Measurements from ENCODE around the gene SPNS1. TPM values are rescaled to one million over a fixed set of nuclear protein-coding genes. Genes with fewer than 3 reads are reported as not detected.
"Not testable (repeated sequence)": the region's sequence is repeated elsewhere in the genome, so short reads cannot be mapped to it uniquely, and the experiment has no call there.

Gene SPNS1, protein sequence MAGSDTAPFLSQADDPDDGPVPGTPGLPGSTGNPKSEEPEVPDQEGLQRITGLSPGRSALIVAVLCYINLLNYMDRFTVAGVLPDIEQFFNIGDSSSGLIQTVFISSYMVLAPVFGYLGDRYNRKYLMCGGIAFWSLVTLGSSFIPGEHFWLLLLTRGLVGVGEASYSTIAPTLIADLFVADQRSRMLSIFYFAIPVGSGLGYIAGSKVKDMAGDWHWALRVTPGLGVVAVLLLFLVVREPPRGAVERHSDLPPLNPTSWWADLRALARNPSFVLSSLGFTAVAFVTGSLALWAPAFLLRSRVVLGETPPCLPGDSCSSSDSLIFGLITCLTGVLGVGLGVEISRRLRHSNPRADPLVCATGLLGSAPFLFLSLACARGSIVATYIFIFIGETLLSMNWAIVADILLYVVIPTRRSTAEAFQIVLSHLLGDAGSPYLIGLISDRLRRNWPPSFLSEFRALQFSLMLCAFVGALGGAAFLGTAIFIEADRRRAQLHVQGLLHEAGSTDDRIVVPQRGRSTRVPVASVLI
- 10 to 100 TPM; 24.8 to 26.1 TPM for total RNA-seq

DNA sequence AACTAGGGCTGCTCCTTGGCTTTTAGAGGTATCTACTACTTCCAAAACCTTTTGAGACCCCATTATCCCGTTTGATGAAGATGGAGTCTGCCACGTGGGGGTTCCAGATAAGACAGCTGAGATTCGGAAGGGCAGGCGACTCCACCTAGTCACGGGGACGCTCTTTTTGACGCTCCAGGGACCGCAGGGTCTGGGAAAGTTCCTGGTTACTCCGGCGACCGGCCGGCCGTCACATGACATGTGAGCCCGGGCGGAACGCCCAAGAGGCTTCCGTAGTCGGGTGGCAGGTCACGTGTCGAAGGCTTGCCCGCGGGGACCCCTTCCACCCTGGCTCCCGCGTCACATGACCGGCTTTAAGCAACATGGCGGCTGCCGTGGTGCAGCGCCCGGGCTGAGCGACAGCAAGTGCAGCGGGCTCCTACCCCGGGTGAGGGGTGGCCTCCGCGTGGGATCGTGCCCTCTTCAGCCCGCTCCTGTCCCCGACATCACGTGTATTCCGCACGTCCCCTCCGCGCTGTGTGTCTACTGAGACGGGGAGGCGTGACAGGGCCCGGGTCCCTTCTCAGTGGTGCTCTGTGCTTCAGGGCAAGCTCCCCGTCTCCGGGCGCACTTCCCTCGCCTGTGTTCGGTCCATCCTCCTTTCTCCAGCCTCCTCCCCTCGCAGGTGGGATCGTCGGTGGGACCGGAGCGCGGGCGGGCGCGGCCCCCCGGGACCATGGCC lies at the start of gene SPNS1:
Gene SPNS1, plus strand, starts transcription at position 342 of the 721 bp plus-strand sequence. Its CDS starts 374 bp downstream, at position 716.
- Mint-ChIP-seq H3K27me3 (no peaks in the 10 kb centered on the region), H3K4me3 (peak within 1 kb of the TSS; percentile 99), H3K9me3 (no peaks in the 10 kb centered on the region), H3K4me1 (peaks cover 39% of the 10 kb centered on the region), H3K36me3 (ENCODE audit: low read depth) (peaks cover 12% of the 10 kb centered on the region), H3K27ac (peak within 1 kb of the TSS; percentile 95)
- DNase-seq, result peak; percentile 95
- ChIA-PET POLR2A (no interaction called here), CTCF (interaction anchor here (0.7 to 1.9 kb wide), 8 partner anchors 12 to 138 kb away, joined by 3 to 6 read pairs (median 4); no protein-coding TSS in a partner anchor)

DNA sequence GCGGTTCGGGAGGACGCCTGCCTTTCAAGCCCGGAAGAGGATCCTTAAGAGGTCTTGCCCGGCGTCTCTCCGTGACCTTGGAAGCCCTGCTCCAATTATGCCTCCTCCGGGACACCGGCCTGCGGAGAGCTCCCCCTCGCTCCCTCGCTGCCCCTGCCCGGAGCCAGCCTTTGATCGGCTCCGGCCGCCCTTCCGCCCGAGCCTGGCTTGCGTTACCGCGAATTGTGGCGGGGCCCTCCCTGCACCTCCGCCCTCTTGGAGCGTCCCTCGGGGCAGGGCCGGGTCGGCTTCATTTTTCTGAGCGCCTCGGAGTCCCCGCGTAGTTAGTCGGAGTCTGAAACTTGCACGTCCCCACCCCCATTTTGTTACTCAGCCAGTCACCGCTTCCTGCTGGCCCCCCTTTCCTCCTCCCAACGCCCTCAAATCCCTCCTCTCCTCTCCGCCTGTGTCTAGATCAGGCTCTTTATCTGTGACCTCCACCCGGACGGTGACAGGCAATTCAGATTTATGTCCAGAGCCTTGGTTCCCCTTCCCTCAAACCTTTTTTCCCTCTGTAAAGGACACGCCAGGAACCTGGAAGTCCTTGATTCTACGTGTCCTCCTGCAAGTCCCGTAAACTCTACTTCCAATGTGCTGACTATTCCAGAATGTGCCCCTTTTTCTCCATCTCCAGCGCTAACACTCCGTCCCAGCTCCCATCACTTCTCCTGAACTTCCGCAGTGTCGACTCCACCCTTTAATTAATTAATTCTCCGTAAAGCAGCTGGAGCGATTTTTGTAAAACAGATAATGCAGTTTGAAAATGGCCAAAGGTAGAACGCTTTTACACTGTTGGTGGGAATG lies 49.0 kb upstream of the SPNS1 start:
- peaks cover 10% of the 10 kb centered on the region for H3K36me3 Mint-ChIP-seq (ENCODE audit: low read depth)
- ChIA-PET POLR2A (no interaction called here), CTCF (interaction anchor here (1.0 to 2.0 kb wide), 4 partner anchors 20 to 80 kb away, joined by 4 to 9 read pairs (median 6); partner anchors contain the start of gene TUFM)
- peak; percentile 87 for DNase-seq
- no peaks in the 10 kb centered on the region for H3K9me3 Mint-ChIP-seq
- peak overlapping the region; percentile 94 for H3K4me3 Mint-ChIP-seq
- no peaks in the 10 kb centered on the region for H3K27me3 Mint-ChIP-seq
- peak overlapping the region; percentile 99 for H3K27ac Mint-ChIP-seq
- H3K4me1 Mint-ChIP-seq, result peaks cover 27% of the 10 kb centered on the region

DNA sequence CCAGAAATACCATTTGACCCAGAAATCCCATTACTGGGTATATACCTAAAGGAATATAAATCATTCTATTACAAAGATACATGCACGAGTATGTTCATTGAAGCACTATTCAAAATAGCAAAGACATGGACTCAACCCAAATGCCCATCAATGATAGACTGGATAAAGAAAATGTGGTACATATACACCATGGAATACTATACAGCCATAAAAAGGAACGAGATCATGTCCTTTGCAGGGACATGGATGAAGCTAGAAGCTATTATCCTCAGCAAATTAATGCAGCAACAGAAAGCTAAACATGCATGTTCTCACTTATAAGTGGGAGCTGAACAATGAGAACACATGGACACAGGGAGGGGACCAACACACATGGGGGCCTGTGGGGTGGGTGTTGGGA lies 48.3 kb upstream of the SPNS1 start:
- CTCF ChIA-PET, result interaction anchor here (1.0 to 1.8 kb wide), 3 partner anchors 19 to 80 kb away, joined by 4 to 9 read pairs (median 4); partner anchors contain the start of gene TUFM
- H3K36me3 Mint-ChIP-seq (ENCODE audit: low read depth); H3K9me3 Mint-ChIP-seq; H3K27me3 Mint-ChIP-seq; DNase-seq; POLR2A ChIA-PET: not testable (repeated sequence)
- Mint-ChIP-seq H3K4me3 (peak overlapping the region; percentile 94), H3K4me1 (peaks cover 33% of the 10 kb centered on the region), H3K27ac (peak overlapping the region; percentile 99)

DNA sequence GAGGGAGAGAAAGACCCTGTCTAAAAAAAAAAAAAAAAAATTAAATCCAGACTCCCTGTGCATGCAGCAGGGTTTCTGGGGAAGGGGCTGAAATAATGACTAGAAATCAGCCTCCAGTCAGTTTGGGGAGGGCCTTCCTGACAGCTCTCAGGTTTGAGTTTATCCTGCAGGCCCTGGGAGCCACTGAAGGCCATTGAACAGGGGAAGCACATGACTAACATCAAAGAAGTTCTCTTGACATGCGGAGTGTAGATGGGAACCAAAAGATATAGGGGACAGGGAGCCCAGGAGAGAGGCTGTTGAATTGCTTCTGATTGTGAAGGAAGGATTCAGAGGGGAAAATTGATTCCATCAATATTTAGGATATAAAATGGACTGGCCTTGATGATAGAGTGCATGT lies 46.8 kb upstream of the SPNS1 start:
- Mint-ChIP-seq H3K27me3 (no peaks in the 10 kb centered on the region), H3K4me3 (no peak overlapping the region), H3K27ac (no peak overlapping the region), H3K4me1 (peaks cover 33% of the 10 kb centered on the region), H3K36me3 (ENCODE audit: low read depth) (peaks cover 5% of the 10 kb centered on the region), H3K9me3 (no peaks in the 10 kb centered on the region)
- CTCF ChIA-PET, result interaction anchor here (0.7 to 1.8 kb wide), 4 partner anchors 17 to 360 kb away, joined by 3 to 9 read pairs (median 6); no protein-coding TSS in a partner anchor
- POLR2A ChIA-PET, result interaction anchor here (0.7 kb wide), 1 partner anchor 22 kb away, joined by 3 read pairs; no protein-coding TSS in a partner anchor
- DNase-seq, result no peak

DNA sequence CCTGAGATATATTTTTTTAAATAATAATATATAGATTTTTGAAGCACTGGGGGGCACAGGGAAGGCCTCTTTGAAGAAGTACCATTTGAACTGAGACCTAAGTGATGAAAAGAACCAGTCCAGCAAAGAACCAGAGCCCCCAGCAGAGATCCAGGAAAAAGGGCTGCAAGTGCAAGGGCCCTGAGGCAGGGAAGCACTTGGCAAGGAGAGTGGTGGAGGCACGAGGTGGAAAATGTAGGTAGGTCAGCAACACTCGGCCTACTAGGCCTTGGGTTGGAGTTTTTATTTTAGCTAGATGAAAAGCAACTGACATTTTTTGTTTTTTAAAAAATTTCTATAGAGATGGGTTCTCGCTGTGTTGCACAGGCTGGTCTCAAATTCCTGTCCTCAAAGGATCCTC lies 44.4 kb upstream of the SPNS1 start:
- Mint-ChIP-seq H3K36me3 (ENCODE audit: low read depth) (no peaks in the 10 kb centered on the region), H3K27ac (no peak overlapping the region), H3K9me3 (no peaks in the 10 kb centered on the region), H3K27me3 (no peaks in the 10 kb centered on the region), H3K4me1 (peaks cover 29% of the 10 kb centered on the region), H3K4me3 (no peak overlapping the region)
- ChIA-PET CTCF (interaction anchor here (1.0 to 3.6 kb wide), 3 partner anchors 12 to 43 kb away, joined by 3 to 30 read pairs (median 4); no protein-coding TSS in a partner anchor), POLR2A (no interaction called here)
- DNase-seq, result no peak

DNA sequence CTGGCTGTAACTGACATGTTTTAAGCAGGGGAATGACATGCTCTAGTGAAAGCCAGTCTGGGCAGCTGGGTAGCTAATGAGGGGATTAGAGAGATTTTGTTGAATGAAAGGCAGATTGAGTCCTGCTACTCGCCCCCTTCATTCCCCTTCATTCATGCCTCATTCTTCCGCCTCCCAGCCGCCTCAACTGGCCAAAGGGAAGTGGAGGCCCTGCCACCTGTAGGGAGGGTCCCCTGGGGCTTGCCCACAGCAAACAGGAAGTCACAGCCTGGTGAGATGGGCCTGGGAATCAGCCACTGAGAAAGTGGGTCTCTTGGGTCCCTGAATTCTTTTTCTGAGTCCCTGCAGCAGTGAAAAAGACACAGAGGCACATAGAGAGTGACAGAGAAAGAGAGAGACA lies 43.9 kb upstream of the SPNS1 start:
- ChIA-PET POLR2A (no interaction called here), CTCF (interaction anchor here (0.6 to 3.6 kb wide), 3 partner anchors 13 to 83 kb away, joined by 3 to 30 read pairs (median 3); no protein-coding TSS in a partner anchor)
- H3K9me3 Mint-ChIP-seq, result no peaks in the 10 kb centered on the region
- peaks cover 32% of the 10 kb centered on the region for H3K4me1 Mint-ChIP-seq
- no peak overlapping the region for H3K4me3 Mint-ChIP-seq
- H3K27ac Mint-ChIP-seq, result peak overlapping the region; percentile 73
- H3K36me3 Mint-ChIP-seq (ENCODE audit: low read depth), result no peaks in the 10 kb centered on the region
- no peak for DNase-seq
- no peaks in the 10 kb centered on the region for H3K27me3 Mint-ChIP-seq

DNA sequence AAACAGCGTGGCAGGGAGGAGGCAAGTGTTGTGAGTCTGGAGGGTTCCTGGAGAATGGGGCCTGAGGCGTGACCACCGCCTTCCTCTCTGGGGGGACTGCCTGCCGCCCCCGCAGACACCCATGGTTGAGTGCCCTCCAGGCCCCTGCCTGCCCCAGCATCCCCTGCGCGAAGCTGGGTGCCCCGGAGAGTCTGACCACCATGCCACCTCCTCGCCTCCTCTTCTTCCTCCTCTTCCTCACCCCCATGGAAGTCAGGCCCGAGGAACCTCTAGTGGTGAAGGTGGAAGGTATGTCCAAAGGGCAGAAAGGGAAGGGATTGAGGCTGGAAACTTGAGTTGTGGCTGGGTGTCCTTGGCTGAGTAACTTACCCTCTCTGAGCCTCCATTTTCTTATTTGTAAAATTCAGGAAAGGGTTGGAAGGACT lies 42.8 kb upstream of the SPNS1 start, which contains the start of gene CD19:
Gene CD19, plus strand, starts transcription at position 171 of the 425 bp plus-strand sequence. Its CDS starts 30 bp downstream, at position 201.
- Mint-ChIP-seq H3K36me3 (ENCODE audit: low read depth) (no peaks in the 10 kb centered on the region), H3K4me3 (no peak within 1 kb of the TSS), H3K27ac (peak within 1 kb of the TSS; percentile 73), H3K27me3 (no peaks in the 10 kb centered on the region), H3K4me1 (peaks cover 34% of the 10 kb centered on the region), H3K9me3 (no peaks in the 10 kb centered on the region)
- ChIA-PET CTCF (interaction anchor here (1.5 to 3.6 kb wide), 2 partner anchors 13 to 14 kb away, joined by 4 to 30 read pairs; no protein-coding TSS in a partner anchor), POLR2A (no interaction called here)
- DNase-seq, result no peak

DNA sequence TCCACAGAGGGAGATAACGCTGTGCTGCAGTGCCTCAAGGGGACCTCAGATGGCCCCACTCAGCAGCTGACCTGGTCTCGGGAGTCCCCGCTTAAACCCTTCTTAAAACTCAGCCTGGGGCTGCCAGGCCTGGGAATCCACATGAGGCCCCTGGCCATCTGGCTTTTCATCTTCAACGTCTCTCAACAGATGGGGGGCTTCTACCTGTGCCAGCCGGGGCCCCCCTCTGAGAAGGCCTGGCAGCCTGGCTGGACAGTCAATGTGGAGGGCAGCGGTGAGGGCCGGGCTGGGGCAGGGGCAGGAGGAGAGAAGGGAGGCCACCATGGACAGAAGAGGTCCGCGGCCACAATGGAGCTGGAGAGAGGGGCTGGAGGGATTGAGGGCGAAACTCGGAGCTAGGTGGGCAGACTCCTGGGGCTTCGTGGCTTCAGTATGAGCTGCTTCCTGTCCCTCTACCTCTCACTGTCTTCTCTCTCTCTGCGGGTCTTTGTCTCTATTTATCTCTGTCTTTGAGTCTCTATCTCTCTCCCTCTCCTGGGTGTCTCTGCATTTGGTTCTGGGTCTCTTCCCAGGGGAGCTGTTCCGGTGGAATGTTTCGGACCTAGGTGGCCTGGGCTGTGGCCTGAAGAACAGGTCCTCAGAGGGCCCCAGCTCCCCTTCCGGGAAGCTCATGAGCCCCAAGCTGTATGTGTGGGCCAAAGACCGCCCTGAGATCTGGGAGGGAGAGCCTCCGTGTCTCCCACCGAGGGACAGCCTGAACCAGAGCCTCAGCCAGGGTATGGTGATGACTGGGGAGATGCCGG lies 42.0 kb upstream of the SPNS1 start:
- ChIA-PET CTCF (interaction anchor here (1.1 to 3.6 kb wide), 3 partner anchors 10 to 14 kb away, joined by 3 to 30 read pairs (median 4); no protein-coding TSS in a partner anchor), POLR2A (interaction anchor here (0.7 kb wide), 1 partner anchor 58 kb away, joined by 4 read pairs; no protein-coding TSS in a partner anchor)
- H3K4me3 Mint-ChIP-seq, result no peak overlapping the region

DNA sequence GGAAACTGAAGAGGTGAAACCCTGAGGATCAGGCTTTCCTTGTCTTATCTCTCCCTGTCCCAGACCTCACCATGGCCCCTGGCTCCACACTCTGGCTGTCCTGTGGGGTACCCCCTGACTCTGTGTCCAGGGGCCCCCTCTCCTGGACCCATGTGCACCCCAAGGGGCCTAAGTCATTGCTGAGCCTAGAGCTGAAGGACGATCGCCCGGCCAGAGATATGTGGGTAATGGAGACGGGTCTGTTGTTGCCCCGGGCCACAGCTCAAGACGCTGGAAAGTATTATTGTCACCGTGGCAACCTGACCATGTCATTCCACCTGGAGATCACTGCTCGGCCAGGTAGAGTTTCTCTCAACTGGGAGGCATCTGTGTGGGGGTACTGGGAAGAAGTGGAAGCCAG lies 41.4 kb upstream of the SPNS1 start:
- Mint-ChIP-seq H3K36me3 (ENCODE audit: low read depth) (no peaks in the 10 kb centered on the region), H3K27ac (no peak overlapping the region), H3K4me3 (no peak overlapping the region), H3K27me3 (no peaks in the 10 kb centered on the region), H3K4me1 (peaks cover 34% of the 10 kb centered on the region), H3K9me3 (no peaks in the 10 kb centered on the region)
- ChIA-PET CTCF (interaction anchor here (1.1 to 3.6 kb wide), 3 partner anchors 11 to 15 kb away, joined by 3 to 30 read pairs (median 4); no protein-coding TSS in a partner anchor), POLR2A (interaction anchor here (0.7 kb wide), 1 partner anchor 58 kb away, joined by 4 read pairs; no protein-coding TSS in a partner anchor)
- no peak for DNase-seq

More for the DNA sequence above, 42.0 kb upstream of the SPNS1 start:
- no peaks in the 10 kb centered on the region for H3K36me3 Mint-ChIP-seq (ENCODE audit: low read depth)
- H3K27ac Mint-ChIP-seq, result no peak overlapping the region
- no peaks in the 10 kb centered on the region for H3K27me3 Mint-ChIP-seq
- peaks cover 37% of the 10 kb centered on the region for H3K4me1 Mint-ChIP-seq
- no peaks in the 10 kb centered on the region for H3K9me3 Mint-ChIP-seq
- no peak for DNase-seq

DNA sequence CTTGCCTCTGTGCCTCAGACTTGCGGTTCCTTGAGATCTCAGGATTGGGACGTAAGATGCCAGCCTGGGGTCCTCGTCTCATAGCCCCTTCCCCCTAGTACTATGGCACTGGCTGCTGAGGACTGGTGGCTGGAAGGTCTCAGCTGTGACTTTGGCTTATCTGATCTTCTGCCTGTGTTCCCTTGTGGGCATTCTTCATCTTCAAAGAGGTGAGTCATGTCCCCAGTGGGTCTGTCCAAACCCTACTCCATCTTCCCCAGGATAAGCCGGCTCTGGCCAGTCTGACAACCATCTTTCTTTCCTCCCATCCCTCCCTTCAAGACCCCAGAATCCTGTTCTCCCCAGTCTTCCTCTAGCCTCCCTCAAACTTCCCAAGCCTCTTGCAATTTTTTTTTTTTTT lies 39.2 kb upstream of the SPNS1 start:
- Mint-ChIP-seq H3K4me1 (peaks cover 33% of the 10 kb centered on the region), H3K27ac (no peak overlapping the region), H3K9me3 (no peaks in the 10 kb centered on the region), H3K36me3 (ENCODE audit: low read depth) (no peaks in the 10 kb centered on the region), H3K4me3 (no peak overlapping the region), H3K27me3 (no peaks in the 10 kb centered on the region)
- no peak for DNase-seq
- ChIA-PET POLR2A (no interaction called here), CTCF (interaction anchor here (1.3 to 2.9 kb wide), 2 partner anchors 10 to 12 kb away, joined by 4 to 22 read pairs; no protein-coding TSS in a partner anchor)
